ENCODE results near the gene HS3ST1.

The HS3ST1 gene

DNA sequence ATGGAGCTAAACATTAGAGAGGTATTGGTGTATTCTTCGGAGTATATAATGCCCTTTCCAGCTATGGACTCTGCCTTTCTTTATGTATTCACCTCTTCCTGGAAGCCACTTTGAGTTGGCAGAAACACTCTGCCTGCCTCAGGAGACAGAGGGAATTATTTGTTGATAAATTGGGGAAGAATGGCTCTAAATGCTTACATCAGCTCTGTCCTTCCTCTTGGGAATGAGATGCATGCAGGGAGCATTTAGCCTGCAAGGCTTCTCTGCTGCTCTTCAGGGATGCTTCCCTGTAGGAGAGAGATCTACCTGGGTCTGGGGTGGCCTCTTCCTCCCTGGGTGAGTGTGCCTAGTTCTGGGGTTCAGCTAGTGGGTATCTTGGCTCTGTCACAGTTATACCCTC, 6.9 kb upstream of the HS3ST1 start:
- DNase-seq (ENCODE audit: low read depth, low spot score), result no peak

DNA sequence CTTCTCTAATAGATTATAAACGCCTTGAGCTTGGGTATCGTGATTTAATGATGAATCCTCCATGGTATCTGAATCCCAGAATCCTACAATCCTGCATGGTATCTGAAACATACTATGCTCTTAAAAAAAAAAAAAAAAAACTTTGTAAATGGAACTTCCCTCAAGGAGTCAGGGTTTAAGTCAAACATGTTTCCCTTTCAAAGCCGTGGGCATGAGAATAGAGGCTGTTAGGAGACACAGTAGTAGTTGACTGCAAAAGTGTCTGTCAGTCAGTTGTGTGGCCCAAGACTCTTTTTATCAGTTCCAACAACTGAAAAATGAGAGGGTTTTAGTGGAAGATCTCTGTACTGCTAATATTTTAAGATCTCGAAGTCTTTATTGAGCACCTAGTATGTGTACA, 2.4 kb upstream of the HS3ST1 start:
- no peak for DNase-seq (ENCODE audit: low read depth, low spot score)

DNA sequence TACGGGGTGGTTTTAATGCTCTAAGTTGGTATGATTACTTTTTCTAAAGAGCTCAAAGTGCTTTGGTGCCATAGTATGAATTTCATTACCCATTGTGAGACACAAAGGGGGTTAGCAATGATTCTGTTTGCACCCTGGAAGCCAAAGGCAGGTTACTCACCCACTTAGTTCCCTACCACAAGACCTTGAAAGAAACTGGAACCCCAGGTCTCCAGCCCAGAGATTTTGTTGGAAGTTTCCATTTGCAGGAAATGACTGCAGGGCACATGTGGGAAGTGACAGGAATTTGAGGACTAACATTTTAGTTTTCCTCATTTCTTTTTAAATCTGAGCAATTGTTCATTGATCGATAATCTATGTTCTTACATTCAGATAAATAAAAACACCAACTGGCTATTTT, 1.8 kb upstream of the HS3ST1 start:
- DNase-seq (ENCODE audit: low read depth, low spot score), result no peak

DNA sequence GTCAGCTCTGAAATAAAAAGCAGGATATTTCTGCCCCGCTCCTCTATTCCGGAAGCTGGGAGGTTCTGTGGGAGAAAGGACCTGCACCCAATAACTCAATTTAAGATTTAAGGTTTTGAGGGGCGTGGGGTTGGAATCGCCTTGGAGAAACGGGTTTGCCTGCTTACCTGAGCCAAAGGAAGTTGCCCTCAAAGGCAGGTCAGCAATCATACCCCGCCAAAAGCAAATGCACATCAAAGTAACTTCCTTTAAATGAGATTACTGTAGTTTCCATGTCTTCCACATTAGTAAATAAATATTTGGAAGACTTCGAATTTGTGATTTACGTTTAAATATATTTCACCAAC, 978 bp upstream of the HS3ST1 start:
- DNase-seq (ENCODE audit: low read depth, low spot score), result no peak

DNA sequence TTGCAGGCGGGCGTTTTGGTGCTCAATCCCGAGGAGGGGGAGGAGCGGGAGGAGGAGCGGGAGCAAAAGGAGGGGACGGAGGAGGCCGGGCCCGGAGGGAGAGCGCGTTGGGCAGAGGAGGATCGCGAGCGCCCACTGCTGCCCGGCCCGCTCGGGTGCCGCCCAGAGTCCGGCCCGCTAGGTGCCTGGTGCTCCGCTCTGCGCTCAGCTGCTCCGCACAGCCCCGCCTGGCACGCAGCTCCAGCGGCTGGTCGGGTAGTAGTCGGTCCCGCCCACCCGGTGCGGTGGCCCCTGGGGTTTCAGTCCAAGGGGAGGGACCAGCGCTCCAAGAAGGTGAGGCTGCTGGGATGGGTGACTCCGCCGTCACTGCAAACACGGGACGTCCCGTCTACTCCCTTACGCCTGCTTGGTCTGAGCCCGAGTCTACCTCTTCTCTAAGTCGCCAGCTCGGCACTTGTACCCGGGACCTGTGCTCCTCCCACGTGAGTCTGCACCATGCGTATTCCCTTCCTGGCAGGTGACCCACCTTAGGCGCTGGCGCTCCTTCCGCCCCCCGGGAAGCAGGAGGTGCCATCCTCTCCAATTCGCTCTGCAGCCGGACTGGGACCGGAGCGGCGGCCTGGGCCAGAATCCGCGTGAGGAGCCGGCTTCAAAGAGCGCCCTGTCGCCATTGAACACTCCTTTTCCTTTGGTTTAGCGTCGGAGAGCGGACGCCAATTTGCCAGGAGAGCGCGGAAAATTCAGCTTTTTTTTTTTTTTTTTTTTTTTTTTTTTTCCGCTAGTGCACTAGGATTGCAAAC, 405 bp upstream of the HS3ST1 start:
- DNase-seq (ENCODE audit: low read depth, low spot score), result no peak

DNA sequence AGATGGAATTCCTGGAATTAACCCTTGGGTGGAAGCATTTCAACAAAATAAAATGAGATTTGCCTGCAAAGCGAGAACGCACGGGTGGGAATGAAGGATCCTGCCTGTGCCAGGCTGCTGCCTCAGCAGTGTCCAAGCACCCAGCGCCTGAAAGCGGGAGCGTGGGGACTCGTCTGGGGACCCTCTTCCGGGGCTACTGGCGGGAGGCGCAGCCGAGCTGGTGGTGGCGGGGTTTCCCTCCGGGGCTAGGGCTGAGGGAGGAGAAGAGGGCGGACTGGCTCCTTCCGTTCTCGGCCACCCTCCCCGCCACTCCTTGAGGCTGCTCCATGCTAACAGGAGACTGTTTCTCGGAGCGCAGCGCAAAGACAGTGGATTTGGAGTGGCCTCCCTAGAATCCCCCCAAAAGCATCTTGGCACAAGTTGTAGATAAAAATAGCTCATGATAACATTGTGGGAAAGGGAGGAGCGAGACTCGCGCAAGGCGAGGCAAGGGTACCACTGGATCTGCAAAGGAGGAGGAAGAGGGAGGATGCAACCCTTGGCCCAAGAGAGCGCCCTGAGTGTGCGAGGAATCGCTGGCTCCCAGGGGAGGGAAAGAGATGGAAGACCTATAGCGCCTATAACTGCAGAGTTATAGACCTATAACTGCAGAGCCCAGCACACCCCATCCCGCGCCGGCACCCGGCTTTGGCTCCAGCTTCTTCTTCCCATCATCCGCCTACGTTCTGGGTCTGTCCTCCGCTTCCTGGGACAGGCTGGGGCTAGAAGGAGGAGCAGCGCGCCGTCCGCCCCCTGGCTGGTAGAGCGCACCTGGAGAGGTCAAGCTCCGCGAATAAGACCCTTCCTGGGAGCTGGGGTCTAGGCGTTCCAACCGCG, 1.3 kb downstream of the HS3ST1 start:
- DNase-seq (ENCODE audit: low read depth, low spot score), result no peak

DNA sequence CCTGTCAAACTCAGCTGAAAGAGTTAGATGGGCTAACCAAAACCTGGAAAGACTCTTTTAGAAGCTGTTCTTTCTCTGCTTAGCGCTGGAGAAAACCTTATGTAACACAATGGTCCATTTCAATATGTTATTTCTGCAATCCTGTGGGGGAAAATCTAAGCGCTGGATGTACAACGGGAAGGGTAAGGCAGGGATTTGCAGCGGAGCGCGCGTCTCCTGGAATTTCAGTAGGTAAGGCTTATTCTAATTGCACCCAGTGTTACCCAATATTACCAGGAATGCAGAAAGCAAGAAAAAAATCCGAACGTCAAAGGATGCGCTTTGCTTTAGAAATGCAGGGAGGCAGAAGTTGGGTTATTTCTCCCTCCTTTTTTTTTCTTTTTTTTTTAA, 2.0 kb downstream of the HS3ST1 start:
- DNase-seq (ENCODE audit: low read depth, low spot score), result no peak

DNA sequence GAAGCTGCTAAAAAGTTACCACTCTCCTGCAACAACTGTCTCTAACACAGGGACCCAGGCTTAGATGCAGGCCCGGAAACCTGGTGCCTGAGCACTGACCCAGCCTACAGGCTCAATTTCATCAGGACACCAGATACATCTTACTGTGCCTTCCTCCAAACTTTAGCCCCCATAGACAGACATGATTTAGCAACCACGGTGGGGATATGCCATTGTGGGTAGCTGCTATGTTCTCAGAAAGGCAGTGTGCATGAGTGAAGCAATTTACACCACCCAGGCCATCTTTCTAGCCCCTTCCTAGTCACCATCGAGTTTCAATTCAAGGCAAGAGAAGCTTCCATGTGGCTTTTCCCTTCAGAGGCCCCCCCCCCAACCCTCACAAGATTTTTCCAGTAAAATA, 2.7 kb downstream of the HS3ST1 start:
- no peak for DNase-seq (ENCODE audit: low read depth, low spot score)

DNA sequence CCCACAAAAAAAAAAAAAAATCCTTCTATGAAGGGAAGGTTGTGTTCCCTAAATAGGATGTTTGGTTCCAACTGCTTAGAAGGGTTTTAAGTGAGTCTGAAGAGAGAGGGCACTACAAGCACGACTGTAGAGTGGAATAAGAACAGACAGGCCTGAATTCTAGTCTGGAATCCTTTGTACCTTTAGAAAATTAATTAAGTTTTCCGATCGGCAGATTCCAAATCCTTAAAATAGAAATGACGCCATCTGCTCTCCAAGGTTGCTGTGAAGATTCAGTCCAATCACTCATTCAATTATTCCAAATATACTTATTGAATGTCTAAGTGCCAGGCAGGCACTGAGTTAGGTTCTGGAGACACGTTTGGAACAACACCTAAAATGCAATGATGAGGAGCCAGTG, 3.8 kb downstream of the HS3ST1 start:
- no peak for DNase-seq (ENCODE audit: low read depth, low spot score)

DNA sequence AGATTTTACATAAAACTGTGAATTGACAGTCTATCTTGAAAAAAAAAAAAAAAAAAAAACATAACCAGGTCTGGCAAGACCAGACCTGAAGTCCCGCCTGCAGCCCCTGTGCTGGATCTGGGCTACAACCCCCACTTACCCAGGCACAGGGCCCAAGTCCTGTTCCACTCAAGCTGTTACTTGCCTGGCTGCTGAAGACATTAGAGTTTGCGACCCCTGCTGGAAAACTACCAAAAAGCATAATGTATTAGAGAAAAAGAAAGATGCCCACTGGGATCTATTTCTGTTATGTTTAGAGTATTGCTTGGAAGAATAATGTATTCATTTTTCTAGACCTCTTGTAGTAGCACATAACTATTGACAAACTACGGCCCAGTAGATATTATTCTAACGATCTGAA, 4.7 kb downstream of the HS3ST1 start:
- DNase-seq (ENCODE audit: low read depth, low spot score), result no peak

DNA sequence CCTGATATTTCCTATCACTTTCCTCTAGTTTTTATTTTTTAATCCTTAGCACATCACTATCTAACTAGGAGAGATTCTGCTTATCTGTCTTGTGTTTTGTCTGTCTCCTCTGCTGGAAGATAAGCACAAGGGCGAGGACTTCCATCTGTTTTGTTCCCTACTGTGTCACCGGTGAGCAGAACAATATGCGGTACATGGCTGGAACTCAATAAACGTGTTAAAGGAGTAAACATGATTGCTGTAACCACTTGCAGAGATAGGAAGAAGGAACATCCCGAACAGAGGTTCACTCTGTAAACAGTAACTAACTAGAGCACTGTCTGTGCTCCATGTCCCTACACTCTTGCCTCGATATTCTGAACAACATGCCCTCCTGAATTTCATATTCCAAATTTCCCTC, 5.2 kb downstream of the HS3ST1 start:
- DNase-seq (ENCODE audit: low read depth, low spot score), result no peak

DNA sequence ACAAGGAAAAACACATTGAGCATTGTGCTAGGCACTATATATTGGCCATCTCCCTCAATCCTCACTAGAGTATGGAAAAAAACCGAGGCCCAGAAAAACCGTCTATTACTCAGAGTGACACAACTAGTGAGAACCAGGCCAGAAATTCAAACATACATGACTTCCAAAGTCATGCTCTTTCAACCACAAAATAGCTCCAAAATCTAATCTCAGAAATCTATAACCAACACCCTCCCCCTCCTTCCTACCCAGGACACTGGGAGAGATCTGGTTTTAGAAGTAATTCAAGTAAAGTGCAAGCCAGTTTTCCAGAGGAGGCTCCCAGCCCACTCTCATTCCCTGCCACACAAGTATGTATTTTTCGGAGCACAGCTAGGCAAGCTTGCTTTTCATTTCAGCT, 7.6 kb downstream of the HS3ST1 start:
- DNase-seq (ENCODE audit: low read depth, low spot score), result no peak

DNA sequence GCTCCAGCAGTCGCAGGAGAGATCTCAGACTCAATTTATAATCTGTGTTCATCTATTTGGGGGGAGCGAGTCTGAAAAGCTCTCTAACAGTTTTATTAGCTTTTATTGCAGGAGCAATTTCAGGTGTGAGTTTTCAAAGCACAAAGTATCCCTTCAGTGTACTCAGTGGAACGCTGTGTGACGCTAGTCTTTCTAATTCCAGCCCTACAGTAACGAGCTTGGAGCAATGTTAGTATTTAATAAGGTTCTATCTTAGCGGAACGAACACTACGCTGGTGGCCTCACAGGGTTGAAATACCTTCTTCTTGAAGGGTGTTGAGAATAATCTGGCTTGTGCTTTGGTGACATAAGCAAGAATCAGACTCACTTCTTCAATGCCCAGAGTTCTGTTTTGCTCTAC, 8.4 kb downstream of the HS3ST1 start:
- DNase-seq (ENCODE audit: low read depth, low spot score), result no peak

DNA sequence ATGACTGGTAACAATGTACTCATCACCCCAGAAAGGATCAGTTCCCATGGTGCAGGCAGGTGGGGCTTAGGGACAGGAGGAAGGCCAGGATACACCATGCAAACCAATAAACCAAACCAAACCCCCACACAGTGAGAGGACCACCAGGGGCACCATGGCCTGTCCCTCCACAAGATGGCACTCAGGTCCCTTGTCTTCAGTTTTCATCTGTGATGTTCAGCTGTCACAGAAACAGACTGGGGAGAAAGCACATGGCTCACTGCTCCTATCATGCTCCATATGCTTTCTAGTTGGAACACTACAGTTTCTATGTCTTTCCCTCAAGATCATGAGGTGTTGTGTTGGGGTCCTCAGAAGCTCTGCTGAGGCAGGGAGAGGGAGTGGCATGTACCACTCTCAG, 10.1 kb downstream of the HS3ST1 start:
- no peak for DNase-seq (ENCODE audit: low read depth, low spot score)

DNA sequence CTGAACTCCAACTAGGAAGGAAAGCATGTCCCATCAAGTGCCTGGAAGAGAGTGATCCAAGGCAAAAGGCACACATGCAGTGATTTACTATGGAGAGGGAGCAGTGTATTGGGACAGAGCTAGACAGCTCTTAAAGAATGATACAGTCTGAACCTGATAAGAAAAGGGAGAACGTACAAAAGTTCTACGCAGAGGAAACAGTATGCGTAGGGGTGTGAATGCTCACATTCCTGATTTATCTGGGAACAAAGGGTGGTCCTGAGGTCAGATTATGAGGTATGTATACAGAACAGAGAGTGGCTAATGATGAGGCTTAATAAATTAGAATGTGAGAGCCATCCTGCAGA, 12.0 kb downstream of the HS3ST1 start:
- no peak for DNase-seq (ENCODE audit: low read depth, low spot score)

DNA sequence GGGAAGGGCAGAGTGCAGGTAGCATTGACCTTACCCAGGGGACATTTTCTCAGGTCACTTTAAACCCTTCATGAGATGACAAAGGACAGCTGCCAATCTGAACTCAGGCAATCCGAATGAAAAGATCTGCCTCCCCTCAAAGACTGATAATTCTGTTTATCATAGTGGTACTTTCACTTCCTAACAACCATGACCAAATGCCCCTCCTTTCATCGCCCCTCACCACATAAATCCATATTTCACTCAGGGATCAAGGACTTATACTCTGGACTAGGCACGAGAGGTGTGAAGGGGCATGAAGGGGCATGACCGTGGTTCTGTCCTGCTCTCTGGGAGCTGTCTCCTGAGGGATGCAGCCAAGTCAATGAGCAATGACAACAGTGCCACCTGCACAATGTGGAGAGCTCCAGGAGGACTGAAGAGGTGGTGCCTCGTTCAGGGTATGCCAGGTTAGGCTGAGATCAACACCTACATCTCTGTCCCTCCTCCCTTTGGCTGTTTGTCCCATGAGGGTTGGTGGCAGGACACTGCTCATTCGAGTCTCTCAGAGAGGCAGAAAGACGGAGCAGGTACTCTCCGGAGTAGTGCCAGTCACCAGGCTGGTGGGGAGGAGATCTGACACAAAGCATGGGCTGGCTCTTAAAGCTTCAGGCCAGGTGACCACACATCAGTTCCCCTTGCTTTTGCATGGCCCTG, 12.5 kb downstream of the HS3ST1 start:
- no peak for DNase-seq (ENCODE audit: low read depth, low spot score)

DNA sequence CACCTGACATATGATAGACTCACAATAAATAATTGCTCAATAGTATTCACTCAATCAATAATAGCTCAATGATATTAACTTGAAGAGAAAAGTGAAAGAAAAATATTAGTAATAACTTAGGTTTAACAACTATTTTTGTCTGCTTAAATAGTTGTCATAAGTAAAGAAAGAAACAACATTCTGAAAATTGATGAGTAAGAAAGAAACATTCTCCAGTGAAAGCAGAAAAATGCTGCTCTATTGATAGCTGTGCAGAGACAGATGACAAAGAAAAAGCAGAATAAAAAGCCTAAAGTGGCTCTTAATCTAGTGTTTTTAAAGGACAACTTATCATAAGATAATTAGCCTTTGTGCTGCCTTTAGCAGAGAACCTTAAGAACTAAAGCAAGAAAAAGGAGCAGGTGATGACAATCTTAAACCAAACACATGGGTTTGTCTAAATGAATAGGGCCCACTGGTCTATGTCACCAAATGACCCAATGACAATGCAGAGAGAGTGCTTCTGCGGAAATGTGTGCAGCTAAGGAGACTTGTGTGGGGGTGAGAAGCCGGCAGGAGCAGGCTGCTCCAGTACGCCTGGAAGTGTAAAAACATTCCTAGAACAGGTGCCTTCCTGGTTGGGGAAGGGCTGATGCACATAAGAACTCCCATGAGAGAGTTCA, 13.2 kb downstream of the HS3ST1 start:
- no peak for DNase-seq (ENCODE audit: low read depth, low spot score)

DNA sequence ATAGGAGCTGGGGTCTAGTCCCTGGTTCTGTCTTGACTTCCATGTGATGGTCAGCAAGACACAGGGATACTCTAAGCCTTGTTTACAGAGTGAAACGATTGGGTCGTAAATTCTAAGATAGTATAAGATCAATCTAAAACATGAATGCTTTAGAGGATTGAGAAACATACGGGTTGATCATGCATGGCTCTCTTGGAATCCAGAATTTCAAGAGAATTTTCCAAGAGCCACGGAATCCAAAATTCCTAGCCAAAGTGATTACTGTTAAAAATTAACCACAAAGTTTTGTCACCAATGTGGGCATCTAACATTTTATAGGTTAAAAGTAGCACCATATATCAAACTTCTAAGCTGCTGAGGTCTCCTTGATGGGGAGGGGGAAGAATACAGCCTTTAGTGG, 16.5 kb downstream of the HS3ST1 start:
- DNase-seq (ENCODE audit: low read depth, low spot score), result no peak

DNA sequence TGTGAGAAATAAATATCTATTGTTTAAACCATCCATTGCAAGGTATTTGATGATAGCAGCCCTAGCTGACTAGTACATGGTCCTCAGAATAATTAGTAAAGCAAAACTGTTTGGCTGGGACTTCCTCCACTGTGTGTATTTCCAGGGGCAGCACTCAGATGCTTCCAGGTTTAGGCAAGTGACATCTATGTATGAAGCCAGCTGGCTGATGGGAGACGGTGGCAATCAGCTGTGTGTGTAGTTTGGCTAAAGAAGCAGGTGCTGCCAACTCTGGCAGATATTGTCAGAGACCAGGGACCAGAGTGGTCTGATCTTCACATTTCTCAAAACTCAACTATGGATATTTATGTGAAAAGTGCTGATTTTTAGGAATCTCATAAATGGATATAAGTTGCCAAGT, 19.1 kb downstream of the HS3ST1 start:
- no peak for DNase-seq (ENCODE audit: low read depth, low spot score)

DNA sequence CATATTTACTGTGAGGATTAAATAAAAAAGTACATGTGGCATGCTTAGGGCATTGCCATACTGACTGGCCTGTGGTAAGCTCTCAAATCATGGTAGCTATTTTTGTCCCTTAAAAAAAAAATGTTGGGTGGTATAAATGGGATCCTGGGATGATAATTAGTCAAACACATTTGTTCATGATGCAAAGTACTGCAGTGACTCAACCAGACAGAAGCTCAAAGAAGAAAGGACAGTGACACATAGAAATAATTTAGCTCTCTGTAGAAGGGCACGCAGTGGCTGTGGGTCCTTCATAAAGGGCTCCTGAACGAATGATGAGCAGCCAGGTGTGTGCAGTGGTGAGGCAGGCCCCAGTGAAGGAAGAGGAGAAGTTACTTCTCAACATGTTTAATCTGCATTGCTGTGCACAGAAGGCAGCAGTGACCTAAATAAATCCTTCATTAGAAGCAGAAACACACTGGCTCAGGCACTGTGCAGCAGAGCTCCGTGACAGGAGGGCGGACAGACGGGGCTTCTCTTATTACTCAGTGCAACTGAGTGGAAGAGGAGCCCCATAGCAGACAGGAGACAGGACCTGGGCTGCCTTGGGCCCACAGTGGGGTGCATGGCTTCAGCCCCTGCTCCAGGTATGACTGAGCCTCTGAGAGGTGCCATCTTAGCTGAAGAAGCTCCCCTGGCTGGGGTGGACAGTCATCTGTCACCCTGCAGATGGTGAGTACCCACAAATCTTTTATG, 20.3 kb downstream of the HS3ST1 start:
- no peak for DNase-seq (ENCODE audit: low read depth, low spot score)

DNA sequence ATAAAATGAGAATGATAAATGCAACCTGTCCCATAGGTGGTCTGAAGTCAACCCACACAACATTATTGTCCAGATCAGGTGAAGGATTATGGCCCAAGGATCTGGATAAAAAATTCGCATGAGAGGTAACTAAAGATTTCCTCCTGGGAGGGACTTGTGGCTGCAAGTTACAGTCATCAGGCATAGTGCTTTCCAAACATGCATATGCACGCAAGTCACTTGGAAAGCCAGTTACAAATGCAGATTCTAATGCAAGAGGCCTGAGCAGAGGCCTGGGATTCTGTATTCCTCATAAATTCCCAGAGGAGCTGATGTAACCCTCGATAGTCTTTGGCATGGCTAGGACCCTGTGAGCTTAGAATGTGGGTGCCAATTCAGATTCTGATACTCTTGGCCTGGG, 21.1 kb downstream of the HS3ST1 start:
- DNase-seq (ENCODE audit: low read depth, low spot score), result no peak

DNA sequence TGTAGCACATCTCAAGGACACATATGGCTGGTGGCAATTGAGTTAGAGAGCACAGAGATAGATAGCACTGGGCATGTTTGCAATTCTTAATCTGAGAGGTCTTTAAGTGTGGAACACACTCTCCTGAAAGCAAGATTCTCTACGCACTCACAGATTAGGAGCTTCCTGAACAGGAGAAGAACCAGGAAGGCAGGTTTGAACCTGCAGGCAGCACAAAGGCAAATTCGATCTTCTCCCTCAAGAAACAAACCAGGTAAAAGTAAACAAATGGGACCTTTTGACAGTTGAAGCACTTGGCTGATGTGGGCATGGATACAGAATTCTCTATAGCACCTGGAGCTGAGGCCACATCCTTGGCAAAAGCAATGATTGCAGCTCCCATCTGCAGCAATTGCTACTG, 24.3 kb downstream of the HS3ST1 start:
- no peak for DNase-seq (ENCODE audit: low read depth, low spot score)

Data from iPS DF 19.7 (cell line).